ENCODE measurements around the gene TCTA.

TCTA gene

DNA sequence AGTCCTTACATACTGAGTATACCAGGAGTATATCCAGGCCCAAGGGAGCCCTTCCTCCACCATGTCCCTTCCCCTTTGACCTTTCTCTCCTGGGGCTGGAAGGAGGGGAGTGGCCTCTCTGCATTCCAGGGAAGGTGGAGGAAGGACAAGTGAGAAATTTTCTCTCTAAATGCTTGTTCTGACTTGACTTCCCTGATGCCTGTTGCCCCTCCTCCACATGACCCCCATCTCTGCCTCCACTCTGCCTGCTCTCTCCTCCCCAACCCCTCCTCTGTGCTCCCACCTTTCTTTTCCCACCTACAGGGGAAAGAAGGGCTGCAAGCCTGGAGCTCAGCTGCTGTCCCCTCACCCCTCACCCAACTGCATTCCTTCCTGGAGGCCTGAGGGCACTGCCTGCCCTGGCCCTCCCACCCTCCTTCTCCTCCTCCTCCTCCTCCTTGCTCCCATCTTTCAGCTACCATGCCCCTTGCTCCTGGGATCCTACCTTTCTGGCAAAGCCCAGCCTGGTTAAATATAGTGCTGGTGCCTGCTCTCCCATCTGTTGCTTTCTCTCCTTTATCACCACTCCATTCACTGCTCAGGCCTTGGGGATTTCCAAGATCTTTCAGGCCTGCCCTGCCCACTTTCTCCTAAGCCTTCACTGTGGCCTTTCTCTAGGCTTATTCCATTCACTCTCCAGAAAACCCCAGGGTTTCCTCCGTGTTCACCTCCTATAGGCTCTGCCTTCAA, 49.4 kb downstream of the TCTA start:
- DNase-seq, result no peak

GRCh38 chr3:49462222-49462621, 50.0 kb downstream of the TCTA start:
- no peak for DNase-seq

DNA sequence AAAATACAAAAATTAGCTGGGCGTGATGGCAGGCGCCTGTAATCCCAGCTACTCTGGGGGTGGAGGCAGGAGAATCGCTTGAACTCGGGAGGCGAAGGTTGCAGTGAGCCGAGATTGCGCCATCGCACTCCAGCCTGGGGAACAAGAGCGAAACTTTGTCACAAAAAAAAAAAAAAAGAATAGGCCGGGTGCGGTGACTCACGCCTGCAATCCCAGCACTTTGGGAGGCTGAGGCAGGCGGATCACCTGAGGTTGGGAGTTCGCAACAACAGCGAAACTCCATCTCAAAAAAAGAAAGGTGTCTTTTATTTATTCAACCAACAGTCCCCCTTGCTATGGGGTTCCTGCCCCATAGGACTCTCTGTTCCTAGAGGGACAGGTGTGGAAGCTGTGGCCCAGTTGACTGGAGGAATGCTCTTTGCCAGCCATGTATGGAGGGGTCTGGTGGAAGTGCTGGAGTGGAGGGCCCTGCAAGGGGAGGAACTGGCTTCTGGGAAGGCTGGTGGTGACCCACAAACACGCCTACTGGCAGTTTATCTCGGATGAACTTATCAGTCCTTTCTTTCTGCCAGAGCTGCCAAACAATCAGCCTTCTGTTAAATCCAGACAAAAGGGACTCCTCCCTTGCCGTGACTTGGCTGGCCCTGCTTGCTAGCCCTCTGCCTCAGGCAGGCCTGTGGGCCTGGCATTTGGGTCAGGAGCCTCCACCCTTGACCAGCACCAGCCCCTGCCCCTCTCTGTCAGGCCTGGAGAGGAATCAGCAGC, 53.2 kb downstream of the TCTA start:
- no peak for DNase-seq
